NCI-H510A (cell line): ENCODE data around the gene ARMC7.
"Not testable (repeated sequence)": the region's sequence is repeated elsewhere in the genome, so short reads cannot be mapped to it uniquely, and the experiment has no call there.

Experiments
- DNase-seq: peaks from one replicate; lab custom pipeline; 2025; lab: John Stamatoyannopoulos, UW

ARMC7 gene

DNA sequence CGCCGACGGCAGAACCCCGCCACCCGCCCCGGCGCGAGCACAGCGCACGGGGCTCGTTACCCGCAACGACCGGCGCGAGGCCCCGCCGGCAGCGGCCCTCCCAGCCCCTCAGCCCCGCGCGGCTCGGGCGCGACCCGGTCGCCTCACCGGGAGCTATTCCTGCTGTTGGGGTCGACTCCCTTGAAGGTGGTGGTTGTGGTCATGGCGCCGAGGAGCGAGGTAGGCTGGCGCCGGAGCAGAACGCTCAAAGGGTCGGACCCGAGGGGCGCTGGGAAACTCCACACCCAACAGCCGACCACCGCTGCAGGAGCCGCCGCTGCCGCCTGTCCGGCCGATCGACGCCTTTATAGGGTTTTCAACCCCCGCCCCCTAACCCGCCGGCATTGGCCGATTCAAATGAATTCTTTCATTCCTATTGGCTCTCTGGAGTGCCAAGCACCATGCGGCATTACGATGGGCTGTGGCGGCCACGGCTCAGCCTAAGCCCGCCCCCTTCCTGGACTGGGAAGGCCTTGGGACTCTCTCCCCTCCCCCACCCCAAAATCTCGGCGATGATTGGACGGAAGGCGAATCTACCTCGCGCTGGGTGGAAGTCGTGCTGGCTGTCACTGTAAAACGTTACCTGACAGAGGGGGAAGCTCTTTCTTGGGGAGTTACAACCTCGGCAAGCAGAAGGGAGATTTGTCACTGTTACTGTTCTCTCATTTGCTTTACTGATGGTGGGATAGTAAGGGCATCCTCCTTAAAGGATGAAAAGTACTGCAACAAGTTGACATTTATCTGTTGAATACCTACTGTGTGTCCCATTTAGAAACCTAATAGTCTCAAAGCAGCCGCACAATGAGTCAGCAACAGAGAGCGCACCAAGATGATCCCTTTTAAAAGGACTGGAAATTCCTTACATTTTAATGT, 44.7 kb downstream of the ARMC7 start, which contains the start of gene JPT1:
JPT1 (minus strand) TSS at position 318 of the 912 bp plus-strand sequence; CDS start at position 203, 115 bp downstream.
- peak; percentile 98 for DNase-seq

DNA sequence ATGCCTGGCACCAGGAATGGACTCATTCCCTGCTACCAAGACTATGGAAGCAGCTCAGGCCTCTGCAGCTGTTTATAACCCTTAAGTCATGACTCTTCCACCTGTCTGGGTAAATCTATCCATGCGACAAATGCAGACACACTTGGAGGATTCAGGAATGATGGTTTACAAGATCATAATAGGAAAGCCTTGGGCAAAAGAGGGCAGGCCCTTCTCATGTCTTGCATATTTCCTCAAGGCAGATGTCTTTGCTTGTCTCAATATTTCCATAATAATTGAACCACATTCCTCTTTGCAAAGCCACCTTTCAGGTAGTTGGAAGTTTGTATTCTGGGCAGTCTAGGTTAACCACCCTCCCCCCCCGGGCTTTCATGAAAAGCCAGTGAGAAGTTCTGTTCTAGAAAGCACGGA, 45.4 kb downstream of the ARMC7 start:
- no peak for DNase-seq

DNA sequence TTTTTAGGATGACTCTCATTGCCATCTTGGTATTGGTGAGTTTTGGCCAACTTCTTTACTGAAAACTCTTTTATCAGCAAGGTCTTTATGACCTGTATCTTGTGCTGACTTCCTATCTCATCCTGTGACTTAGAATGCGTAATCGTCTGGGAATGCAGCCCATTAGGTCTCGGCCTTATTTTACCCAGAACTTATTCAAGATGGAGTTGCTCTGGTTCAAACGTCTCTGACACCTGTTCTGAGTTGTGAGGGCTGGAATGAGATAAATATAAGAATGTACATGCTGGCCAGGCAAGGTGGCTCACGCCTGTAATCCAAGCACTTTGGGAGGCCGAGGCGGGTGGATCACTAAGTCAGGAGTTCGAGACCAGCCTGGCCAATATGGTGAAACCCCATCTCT, 48.7 kb downstream of the ARMC7 start:
- DNase-seq, result not testable (repeated sequence)

DNA sequence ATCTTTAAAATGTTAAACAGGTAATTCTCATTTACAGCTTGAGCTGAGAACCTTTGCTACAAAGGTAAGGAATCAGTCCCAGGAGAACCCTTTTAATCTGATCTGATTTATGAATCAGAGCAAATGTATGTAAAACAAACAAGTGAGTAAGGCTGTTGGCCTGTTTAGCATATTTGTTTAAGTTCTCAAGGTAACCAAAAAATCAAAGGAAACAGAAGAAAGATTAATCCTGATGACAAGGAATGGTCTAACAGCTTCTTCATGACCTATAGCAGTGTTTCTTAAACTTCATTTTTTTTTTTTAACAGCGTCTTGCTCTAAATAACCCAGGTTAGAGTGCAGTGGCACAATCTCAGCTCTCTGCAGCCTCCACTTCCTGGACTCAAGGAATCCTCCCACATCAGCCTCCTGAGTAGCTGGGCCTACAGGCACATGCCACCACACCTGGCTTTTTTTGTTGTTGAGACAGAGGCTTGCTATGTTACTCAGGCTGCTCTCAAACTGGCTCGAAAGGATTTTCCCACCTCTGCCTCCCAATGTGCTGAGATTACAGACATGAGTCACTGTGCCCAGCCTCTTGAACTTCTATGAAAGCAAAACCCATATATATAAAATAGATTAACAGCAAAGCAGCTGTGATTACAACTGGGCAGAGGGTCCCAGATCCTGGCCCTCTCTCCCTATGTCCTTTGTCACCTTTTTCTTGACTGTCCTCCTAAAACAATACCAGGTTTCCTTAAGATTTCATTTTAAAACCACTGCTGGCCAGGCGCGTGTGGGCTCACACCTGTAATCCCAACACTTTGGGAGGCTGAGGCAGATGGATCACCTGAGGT, 49.6 kb downstream of the ARMC7 start:
- DNase-seq, result no peak

DNA sequence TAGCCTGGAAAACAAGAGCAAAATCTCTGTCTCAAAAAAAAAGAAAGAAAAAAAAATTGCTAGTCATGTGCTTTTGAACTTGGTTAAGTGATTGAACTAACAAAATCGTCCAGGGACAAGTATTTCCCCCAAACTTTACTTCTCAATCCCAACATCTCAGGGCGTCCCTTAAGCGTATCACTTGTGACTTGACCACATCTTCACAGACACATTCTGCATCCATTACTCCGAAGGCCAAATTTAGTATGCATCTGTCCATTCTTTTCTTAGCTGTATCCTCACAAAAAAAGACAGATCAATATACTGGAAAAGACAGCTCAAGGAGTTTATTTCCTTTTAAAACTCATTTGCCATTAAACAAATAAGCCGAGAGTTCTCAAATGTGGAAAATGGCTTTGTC, 50.4 kb downstream of the ARMC7 start:
- DNase-seq, result no peak

DNA sequence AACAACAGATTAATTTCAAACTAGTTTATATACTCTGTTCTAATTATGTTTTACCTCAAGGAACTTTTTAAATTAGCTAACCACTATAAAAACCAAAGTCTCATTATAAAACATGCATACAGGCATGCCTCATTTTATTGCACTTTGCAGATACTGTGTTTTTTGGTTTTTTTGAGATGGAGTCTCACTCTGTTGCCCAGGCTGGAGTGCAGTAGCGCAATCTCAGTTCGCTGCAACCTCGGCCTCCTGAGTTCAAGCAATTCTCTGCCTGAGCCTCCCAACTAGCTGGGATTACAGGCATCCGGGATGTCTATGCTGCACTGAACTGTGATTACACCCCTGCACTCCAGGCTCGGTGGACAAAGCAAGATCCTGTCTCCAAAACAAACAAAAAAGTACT, 53.3 kb downstream of the ARMC7 start:
- DNase-seq, result no peak

DNA sequence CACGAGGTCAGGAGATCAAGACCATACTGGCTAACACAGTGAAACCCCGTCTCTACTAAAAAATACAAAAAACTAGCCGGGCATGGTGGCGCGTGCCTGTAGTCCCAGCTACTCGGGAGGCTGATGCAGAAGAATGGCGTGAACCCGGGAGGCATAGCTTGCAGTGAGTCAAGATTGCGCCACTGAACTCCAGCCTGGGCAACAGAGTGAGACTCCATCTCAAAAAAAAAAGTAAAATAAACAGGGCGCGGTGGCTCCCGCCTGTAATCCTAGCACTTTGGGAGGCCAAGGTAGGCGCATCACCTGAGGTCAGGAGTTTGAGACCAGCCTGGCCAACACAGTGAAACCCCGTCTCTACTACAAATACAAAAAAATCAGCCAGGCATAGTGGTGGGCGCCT, 54.8 kb downstream of the ARMC7 start:
- not testable (repeated sequence) for DNase-seq

DNA sequence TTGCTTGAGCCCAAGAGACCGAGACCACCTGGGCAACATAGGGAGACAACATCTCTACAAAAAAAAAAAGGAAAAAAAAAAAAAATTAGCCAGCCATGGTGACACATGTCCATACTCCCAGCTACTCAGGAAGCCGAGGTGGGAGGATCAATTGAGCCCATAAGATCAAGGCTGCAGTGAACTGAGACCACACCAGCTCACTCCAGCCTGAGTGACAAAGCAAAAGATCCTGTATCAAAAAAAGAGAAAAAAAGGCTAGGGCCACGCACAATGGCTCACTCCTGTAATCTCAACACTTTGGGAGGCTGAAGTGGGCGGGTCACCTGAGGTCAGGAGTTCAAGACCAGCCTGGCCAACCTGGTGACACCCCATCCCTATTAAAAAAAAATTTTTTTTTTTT, 59.2 kb downstream of the ARMC7 start:
- no peak for DNase-seq

DNA sequence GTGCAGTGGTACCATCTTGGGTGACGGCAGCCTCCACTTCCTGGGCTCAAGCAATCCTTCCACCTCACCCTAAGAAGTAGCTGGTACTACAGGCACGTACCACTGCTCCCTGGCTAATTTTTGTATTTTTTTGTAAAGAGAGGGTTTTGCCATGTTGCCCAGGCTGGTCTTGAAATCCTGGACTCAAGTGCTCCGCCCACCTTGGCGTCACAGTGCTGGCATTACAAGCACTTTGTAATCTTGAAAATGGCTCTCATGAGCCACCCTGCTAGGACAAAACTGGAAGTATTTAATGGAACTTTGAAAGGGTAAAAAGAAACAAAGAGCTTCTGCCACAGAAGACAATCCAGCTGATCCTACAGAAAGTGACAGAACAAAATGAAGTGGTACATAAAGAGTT, 63.8 kb downstream of the ARMC7 start:
- DNase-seq, result no peak

DNA sequence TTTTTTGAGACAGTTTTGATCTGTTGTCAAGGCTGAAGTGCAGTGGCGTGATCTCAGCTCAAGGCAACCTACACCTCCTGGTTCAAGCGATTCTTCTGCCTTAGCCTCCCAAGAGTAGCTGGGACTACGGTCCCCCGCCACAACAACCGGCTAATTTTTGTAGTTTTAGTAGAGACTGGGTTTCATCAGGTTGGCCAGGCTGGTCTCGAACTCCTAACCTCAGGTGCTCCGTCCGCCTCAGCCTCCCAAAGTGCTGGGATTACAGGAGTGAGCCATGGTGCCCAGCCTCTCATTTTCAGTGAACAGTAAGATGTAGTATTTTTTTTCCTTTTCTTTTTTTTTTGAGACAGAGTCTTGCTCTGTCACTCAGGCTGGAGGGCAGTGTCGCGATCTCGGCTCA, 65.2 kb downstream of the ARMC7 start:
- DNase-seq, result no peak

DNA sequence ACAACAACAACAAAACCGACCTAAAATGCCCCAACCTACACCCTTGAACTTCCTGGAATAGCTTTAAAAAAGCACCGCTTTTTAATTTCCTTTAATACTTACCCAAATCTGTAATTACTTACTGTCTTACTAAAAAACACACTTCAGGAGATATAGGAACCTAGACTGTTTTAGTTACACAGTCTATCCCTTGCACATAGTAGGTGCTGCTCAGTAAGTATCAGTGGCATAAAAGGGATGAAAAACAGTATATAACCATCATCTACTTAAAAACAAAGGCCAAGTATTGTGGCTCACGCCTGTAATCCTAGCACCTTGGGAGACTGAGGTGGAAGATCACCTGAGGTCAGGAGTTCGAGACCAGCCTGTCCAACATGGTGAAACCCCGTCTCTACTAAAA, 66.9 kb downstream of the ARMC7 start:
- DNase-seq, result no peak

DNA sequence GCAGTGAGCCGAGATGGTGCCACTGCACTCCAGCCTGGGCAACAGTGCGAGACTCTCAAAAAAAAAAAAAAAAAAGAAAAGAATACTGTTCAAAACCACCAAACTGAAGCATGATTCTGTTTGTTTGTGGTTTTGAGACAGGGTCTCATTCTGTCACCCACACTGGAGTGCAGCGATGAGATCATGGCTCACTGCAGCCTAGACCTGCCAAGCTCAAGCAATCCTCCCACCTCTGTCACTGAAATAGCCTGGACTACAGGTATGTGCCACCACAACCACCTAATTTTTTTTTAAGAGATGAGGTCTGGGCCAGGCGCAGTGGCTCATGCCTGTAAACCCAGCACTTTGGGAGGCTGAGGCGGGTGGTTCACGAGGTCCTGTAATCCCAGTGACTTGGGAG, 68.7 kb downstream of the ARMC7 start:
- DNase-seq, result no peak
